K562 (cell line): ENCODE data around the gene USP49. TPM values are rescaled to one million over a fixed set of nuclear protein-coding genes. Genes with fewer than 3 reads are reported as not detected.

ENCODE experiments used
- CHCHD3 ChIP-seq: fragments of 250-450 bp; sonication (Bioruptor Pico); IDR thresholded peaks from 2 replicates; pipeline ENCODE4 v2.1.2; 2022; ENCODE audit warnings: mild to moderate bottlenecking
- DPF2 ChIP-seq: fragments of 450-650 bp; IDR thresholded peaks from 2 replicates; pipeline ENCODE4 v1.6.1; 2016
- E2F5 ChIP-seq: sonication (generic); formaldehyde crosslinking; IDR thresholded peaks from 2 replicates; pipeline ENCODE4 v1.8.0; 2022; ENCODE audit warnings: mild to moderate bottlenecking, missing genetic modification reagents
- EP400 ChIP-seq: fragments of 450-650 bp; IDR thresholded peaks from 2 replicates; pipeline ENCODE4 v1.6.1; 2017; ENCODE audit warnings: antibody characterized with exemption, mild to moderate bottlenecking, moderate library complexity
- FOXM1 ChIP-seq, 2 experiments: fragments of 450-650 bp in 1 of 2; sonication (generic) in 1 of 2; formaldehyde crosslinking in 1 of 2; IDR thresholded peaks; 2 replicates each; pipeline versions ENCODE4 v1.6.1 to v1.9.0; 2017 to 2022; ENCODE audit warnings: low read depth in 2 of 2, mild to moderate bottlenecking in 2 of 2, missing genetic modification reagents in 1 of 2, moderate library complexity in 1 of 2
- ZFX ChIP-seq: sonication (generic); formaldehyde crosslinking; IDR thresholded peaks from 2 replicates; pipeline ENCODE4 v1.8.0; 2022; ENCODE audit warnings: mild to moderate bottlenecking, missing genetic modification reagents, moderate library complexity
- ZKSCAN8 ChIP-seq: fragments of 200-800 bp; sonication (Bioruptor generic); IDR thresholded peaks from 2 replicates; pipeline ENCODE4 v1.6.1; 2016; ENCODE audit warnings: missing genetic modification characterization, missing compliant biosample characterization
- ZNF239 ChIP-seq: fragments of 250-450 bp; sonication (Bioruptor Pico); IDR thresholded peaks from 2 replicates; pipeline ENCODE4 v1.4.0; 2020; ENCODE audit warnings: mild to moderate bottlenecking
- ZNF24 ChIP-seq: fragments of 450-650 bp; IDR thresholded peaks from 2 replicates; pipeline ENCODE4 v1.6.1; 2016
- ZNF354B ChIP-seq: fragments of 250-450 bp; sonication (Bioruptor Pico); IDR thresholded peaks from 2 replicates; pipeline ENCODE4 v1.4.0; 2020
- polyA plus RNA-seq, 8 experiments: library from polyadenylated mRNA; depleted of rRNA in 4 of 8; stranded (reverse) in 5 of 8; unstranded in 3 of 8; fragments of >200 nt; fragmentation: Nextera tagmentation in 2 of 8; fragmentation: Illumina TruSeq in 1 of 8; extraction: Ambion mirVana in 2 of 8; extraction: Trizol in 1 of 8; gene quantifications; 2 replicates each; pipeline versions ENCODE4 v1.2.1 to v1.2.3, GENCODE V29; 2011 to 2014; ENCODE audit warnings: inconsistent platforms in 1 of 8, missing spikeins in 1 of 8
- total RNA-seq, 7 experiments: library from RNA; depleted of rRNA in 6 of 7; stranded (reverse); fragments of >200 nt in 6 of 7; fragmentation: Illumina TruSeq in 2 of 7; extraction: Trizol in 2 of 7; gene quantifications; 2 replicates each; pipeline versions ENCODE4 v1.2.1 to v1.2.3, GENCODE V29; 2011 to 2021; ENCODE audit warnings: low replicate concordance in 1 of 7
- TF ChIP-seq, protein P1 (sequence below): sonication (generic); formaldehyde crosslinking; IDR thresholded peaks from 2 replicates; pipeline ENCODE4 v1.8.0; 2023; ENCODE audit warnings: missing genetic modification reagents, mild to moderate bottlenecking, borderline replicate concordance
- TF ChIP-seq, protein P2 (sequence below): IDR thresholded peaks from 3 replicates; pipeline ENCODE4 v1.6.1; 2011; ENCODE audit warnings: borderline replicate concordance, mild to moderate bottlenecking, moderate library complexity; ENCODE audit not compliant: insufficient read length; ENCODE audit errors: extremely low read depth
- TF ChIP-seq, protein P3 (sequence below): sonication (generic); formaldehyde crosslinking; IDR thresholded peaks from 2 replicates; pipeline ENCODE4 v1.8.0; 2022; ENCODE audit warnings: missing genetic modification reagents, mild to moderate bottlenecking, moderate library complexity, borderline replicate concordance
- TF ChIP-seq, protein P4 (sequence below), 2 experiments: fragments of 200-800 bp in 1 of 2; sonication (Bioruptor generic) in 1 of 2; sonication (generic) in 1 of 2; formaldehyde crosslinking in 1 of 2; IDR thresholded peaks in 1 of 2; conservative IDR thresholded peaks in 1 of 2; 2 replicates each; pipeline versions ENCODE4 v1.5.0 to v1.6.1; 2016 to 2020; ENCODE audit warnings: missing compliant biosample characterization in 1 of 2, missing genetic modification characterization in 1 of 2, missing genetic modification reagents in 1 of 2

USP49 gene
- total and polyA plus RNA-seq, 9 of the 15 experiments (the other 6 are each of a cell fraction or from before 2014, with no cell fraction given): 1.0 to 9.9 (median 6.5) TPM

GRCh38 chr6:41940759-41941279 is 45.6 kb upstream of the USP49 start (continued):
- TF ChIP-seq, protein P1, sequence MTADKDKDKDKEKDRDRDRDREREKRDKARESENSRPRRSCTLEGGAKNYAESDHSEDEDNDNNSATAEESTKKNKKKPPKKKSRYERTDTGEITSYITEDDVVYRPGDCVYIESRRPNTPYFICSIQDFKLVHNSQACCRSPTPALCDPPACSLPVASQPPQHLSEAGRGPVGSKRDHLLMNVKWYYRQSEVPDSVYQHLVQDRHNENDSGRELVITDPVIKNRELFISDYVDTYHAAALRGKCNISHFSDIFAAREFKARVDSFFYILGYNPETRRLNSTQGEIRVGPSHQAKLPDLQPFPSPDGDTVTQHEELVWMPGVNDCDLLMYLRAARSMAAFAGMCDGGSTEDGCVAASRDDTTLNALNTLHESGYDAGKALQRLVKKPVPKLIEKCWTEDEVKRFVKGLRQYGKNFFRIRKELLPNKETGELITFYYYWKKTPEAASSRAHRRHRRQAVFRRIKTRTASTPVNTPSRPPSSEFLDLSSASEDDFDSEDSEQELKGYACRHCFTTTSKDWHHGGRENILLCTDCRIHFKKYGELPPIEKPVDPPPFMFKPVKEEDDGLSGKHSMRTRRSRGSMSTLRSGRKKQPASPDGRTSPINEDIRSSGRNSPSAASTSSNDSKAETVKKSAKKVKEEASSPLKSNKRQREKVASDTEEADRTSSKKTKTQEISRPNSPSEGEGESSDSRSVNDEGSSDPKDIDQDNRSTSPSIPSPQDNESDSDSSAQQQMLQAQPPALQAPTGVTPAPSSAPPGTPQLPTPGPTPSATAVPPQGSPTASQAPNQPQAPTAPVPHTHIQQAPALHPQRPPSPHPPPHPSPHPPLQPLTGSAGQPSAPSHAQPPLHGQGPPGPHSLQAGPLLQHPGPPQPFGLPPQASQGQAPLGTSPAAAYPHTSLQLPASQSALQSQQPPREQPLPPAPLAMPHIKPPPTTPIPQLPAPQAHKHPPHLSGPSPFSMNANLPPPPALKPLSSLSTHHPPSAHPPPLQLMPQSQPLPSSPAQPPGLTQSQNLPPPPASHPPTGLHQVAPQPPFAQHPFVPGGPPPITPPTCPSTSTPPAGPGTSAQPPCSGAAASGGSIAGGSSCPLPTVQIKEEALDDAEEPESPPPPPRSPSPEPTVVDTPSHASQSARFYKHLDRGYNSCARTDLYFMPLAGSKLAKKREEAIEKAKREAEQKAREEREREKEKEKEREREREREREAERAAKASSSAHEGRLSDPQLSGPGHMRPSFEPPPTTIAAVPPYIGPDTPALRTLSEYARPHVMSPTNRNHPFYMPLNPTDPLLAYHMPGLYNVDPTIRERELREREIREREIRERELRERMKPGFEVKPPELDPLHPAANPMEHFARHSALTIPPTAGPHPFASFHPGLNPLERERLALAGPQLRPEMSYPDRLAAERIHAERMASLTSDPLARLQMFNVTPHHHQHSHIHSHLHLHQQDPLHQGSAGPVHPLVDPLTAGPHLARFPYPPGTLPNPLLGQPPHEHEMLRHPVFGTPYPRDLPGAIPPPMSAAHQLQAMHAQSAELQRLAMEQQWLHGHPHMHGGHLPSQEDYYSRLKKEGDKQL: peak; percentile 43; the same call in 1 of the 2 replicates
- TF ChIP-seq, protein P2, sequence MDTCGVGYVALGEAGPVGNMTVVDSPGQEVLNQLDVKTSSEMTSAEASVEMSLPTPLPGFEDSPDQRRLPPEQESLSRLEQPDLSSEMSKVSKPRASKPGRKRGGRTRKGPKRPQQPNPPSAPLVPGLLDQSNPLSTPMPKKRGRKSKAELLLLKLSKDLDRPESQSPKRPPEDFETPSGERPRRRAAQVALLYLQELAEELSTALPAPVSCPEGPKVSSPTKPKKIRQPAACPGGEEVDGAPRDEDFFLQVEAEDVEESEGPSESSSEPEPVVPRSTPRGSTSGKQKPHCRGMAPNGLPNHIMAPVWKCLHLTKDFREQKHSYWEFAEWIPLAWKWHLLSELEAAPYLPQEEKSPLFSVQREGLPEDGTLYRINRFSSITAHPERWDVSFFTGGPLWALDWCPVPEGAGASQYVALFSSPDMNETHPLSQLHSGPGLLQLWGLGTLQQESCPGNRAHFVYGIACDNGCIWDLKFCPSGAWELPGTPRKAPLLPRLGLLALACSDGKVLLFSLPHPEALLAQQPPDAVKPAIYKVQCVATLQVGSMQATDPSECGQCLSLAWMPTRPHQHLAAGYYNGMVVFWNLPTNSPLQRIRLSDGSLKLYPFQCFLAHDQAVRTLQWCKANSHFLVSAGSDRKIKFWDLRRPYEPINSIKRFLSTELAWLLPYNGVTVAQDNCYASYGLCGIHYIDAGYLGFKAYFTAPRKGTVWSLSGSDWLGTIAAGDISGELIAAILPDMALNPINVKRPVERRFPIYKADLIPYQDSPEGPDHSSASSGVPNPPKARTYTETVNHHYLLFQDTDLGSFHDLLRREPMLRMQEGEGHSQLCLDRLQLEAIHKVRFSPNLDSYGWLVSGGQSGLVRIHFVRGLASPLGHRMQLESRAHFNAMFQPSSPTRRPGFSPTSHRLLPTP: no peak
- TF ChIP-seq, protein P3, sequence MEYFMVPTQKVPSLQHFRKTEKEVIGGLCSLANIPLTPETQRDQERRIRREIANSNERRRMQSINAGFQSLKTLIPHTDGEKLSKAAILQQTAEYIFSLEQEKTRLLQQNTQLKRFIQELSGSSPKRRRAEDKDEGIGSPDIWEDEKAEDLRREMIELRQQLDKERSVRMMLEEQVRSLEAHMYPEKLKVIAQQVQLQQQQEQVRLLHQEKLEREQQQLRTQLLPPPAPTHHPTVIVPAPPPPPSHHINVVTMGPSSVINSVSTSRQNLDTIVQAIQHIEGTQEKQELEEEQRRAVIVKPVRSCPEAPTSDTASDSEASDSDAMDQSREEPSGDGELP (CRISPR knock-in tag): peak; percentile 62; the same call in 1 of the 2 replicates
- TF ChIP-seq CHCHD3 (no peak), ZFX (CRISPR knock-in tag) (peak; percentile 53; the same call in 1 of the 2 replicates), ZNF24 (no peak), E2F5 (CRISPR knock-in tag) (0 out of 2 replicates have a peak, but pooled peaks have one; percentile 51), ZKSCAN8 (CRISPR knock-in tag) (no peak), ZNF354B (CRISPR knock-in tag) (no peak), ZNF239 (no peak), EP400 (0 out of 2 replicates have a peak, but pooled peaks have one; percentile 46), DPF2 (no peak), FOXM1 (IDR thresholded peaks at IDR 0.05; ENCODE audit: low read depth) (no peak), FOXM1 (CRISPR knock-in tag; IDR thresholded peaks at IDR 0.05; ENCODE audit: low read depth) (no peak)
- TF ChIP-seq, protein P4, sequence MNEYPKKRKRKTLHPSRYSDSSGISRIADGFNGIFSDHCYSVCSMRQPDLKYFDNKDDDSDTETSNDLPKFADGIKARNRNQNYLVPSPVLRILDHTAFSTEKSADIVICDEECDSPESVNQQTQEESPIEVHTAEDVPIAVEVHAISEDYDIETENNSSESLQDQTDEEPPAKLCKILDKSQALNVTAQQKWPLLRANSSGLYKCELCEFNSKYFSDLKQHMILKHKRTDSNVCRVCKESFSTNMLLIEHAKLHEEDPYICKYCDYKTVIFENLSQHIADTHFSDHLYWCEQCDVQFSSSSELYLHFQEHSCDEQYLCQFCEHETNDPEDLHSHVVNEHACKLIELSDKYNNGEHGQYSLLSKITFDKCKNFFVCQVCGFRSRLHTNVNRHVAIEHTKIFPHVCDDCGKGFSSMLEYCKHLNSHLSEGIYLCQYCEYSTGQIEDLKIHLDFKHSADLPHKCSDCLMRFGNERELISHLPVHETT (CRISPR knock-in tag; conservative IDR thresholded peaks at IDR 0.05 in 1 of 2, IDR thresholded peaks at IDR 0.05 in 1 of 2): no peak
